ENCODE results near the gene PLA2G2C. TPM values are rescaled to one million over a fixed set of nuclear protein-coding genes. Genes with fewer than 3 reads are reported as not detected.

The PLA2G2C gene
- total RNA-seq, 4 donors from 2014 or later: not detected

DNA sequence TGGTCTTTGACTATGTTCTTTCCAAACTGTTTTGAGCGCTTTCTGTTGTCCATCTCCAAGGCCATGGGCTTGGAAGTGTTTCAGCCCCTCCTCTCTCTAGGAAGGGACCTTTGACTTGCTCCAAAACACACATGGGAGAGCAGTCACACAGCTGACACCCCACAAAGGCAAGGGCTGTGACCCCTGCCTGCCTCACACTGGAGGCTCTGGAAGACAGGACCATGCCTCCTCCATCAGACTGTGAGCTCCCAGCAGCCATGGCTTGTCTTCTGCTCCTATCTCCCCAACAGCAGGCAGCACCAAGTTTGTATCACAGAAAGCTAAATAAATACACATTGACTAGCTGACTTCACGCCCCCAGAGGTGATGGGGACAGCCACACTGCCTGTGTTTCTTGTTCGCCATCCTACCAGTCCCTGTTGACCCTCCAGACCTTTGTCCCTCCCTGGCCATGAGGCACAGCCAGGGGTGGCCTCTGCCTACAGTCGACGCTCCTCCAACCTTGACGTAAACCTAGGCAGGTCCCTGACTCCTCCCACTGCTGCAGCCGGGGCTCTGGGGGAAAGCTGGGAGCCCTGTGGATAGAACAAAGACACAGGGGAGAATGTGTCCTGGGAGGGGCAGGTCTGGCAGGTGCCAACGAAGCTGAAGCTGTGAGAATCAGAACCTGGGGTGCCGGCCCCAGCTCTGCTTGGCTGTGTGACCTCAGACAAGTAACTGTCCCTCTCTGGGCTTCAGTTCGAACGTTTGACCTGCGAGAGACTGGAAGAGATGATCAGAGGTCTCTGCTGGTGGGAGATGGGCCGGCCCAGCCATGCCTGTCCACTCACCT, 42.4 kb downstream of the PLA2G2C start:
- Histone ChIP-seq H3K9me3 (no peaks in the 10 kb centered on the region), H3K27me3 (no peaks in the 10 kb centered on the region), H3K4me3 (no peak overlapping the region), H3K27ac (no peak overlapping the region), H3K4me1 (no peaks in the 10 kb centered on the region), H3K36me3 (no peaks in the 10 kb centered on the region)
- intact Hi-C loops (cut with DNase I; ENCODE audit: low total_unique reads): no loop called here
- no peak for ATAC-seq
- in situ Hi-C loops (cut with MboI; ENCODE audit: low sequenced_read_pairs in 4 of 4): no loop called here
- TF ChIP-seq POLR2A (IDR thresholded peaks at IDR 0.05): no peak
- TF ChIP-seq CTCF (IDR thresholded peaks at IDR 0.05 in 4 of 5, conservative IDR thresholded peaks at IDR 0.05 in 1 of 5): no peak
- DNase-seq: no peak

GRCh38 chr1:20143318-20143717, 43.0 kb downstream of the PLA2G2C start:
- H3K27me3 ChIP-seq: no peaks in the 10 kb centered on the region
- DNase-seq (no peak), ATAC-seq (no peak)
- H3K36me3 ChIP-seq: no peaks in the 10 kb centered on the region
- intact Hi-C loops (cut with DNase I; ENCODE audit: low total_unique reads) (no loop called here), in situ Hi-C loops (cut with MboI; ENCODE audit: low sequenced_read_pairs in 4 of 4) (no loop called here)
- no peak overlapping the region for H3K4me3 ChIP-seq
- no peaks in the 10 kb centered on the region for H3K4me1 ChIP-seq
- H3K9me3 ChIP-seq: no peaks in the 10 kb centered on the region
- no peak overlapping the region for H3K27ac ChIP-seq
- no peak for TF ChIP-seq CTCF (IDR thresholded peaks at IDR 0.05 in 4 of 5, conservative IDR thresholded peaks at IDR 0.05 in 1 of 5)
- TF ChIP-seq POLR2A (IDR thresholded peaks at IDR 0.05): no peak

DNA sequence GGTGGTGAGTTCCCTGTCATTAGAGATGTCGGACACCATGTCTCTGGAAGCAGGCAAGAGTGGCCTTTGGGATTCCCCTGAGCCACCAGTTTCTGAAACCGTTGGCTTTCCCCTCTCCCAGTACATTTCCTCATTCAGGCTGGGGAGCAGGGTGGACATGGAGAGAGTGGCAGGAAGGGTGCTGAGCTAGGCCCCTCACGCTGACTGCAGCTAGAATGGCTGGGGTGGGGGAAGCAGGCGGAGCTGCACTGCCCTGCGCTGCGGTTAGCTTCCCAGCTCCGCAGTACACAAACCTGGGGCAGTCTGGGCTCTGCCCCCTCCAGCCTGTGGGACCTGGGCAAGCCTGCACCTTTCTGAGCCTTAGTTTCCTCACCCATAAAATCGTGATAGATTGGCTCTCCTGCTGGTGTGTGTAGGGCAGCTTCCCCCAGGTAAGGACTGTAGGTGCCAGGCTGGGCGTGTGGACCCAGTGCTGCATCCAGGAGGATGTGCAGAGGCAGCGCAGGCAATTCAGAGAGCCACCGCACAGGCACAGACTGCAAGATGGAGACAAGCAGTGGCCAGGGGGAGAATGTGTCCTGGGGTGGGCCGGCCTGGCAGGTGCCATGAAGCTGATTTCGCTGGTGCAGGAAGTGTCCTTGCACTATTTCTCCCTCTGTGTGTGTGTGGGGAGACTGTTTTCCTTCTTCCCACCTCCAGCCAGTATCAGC, 44.2 kb downstream of the PLA2G2C start:
- DNase-seq (no peak), ATAC-seq (no peak)
- in situ Hi-C loops (cut with MboI; ENCODE audit: low sequenced_read_pairs in 4 of 4): no loop called here
- no peak overlapping the region for H3K27ac ChIP-seq
- no peaks in the 10 kb centered on the region for H3K4me1 ChIP-seq
- intact Hi-C loops (cut with DNase I; ENCODE audit: low total_unique reads): no loop called here
- no peaks in the 10 kb centered on the region for H3K36me3 ChIP-seq
- no peak overlapping the region for H3K4me3 ChIP-seq
- no peaks in the 10 kb centered on the region for H3K9me3 ChIP-seq
- no peaks in the 10 kb centered on the region for H3K27me3 ChIP-seq
- TF ChIP-seq POLR2A (IDR thresholded peaks at IDR 0.05): no peak
- no peak for TF ChIP-seq CTCF (IDR thresholded peaks at IDR 0.05 in 4 of 5, conservative IDR thresholded peaks at IDR 0.05 in 1 of 5)

DNA sequence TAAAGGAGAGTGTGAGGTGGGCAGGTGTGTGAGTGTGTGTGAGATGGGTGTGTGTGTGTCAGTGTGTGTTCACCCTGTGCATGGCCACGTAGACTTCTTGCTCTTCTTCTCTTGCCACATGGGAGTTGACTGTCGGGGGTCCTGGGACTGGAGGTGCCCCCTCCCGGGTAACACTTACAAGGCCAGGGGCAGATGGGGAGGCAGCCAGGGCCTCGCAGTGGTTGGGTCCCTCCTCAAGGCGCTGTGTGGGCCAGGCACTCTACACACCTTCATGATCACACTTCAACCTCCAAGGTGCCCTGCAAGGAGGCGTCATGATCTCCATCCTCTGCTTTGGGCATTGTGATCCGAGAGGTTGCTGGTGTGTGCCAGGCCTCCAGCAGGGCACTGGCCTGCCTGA, 44.9 kb downstream of the PLA2G2C start:
- no peak for DNase-seq
- H3K4me1 ChIP-seq: no peaks in the 10 kb centered on the region
- H3K9me3 ChIP-seq: no peaks in the 10 kb centered on the region
- H3K27me3 ChIP-seq: no peaks in the 10 kb centered on the region
- H3K36me3 ChIP-seq: no peaks in the 10 kb centered on the region
- no peak for ATAC-seq
- H3K27ac ChIP-seq: no peak overlapping the region
- no peak overlapping the region for H3K4me3 ChIP-seq
- intact Hi-C loops (cut with DNase I; ENCODE audit: low total_unique reads): no loop called here
- in situ Hi-C loops (cut with MboI; ENCODE audit: low sequenced_read_pairs in 4 of 4): no loop called here
- TF ChIP-seq POLR2A (IDR thresholded peaks at IDR 0.05) (no peak), CTCF (IDR thresholded peaks at IDR 0.05 in 4 of 5, conservative IDR thresholded peaks at IDR 0.05 in 1 of 5) (no peak)

Data from gastrocnemius medialis (tissue), 4 donors.